Activated T-helper 1 cell treated with anti-CD3 and anti-CD28 coated beads, Interleukin-12 subunit alpha, Interleukin-12 subunit beta, Interleukin-2, Interleukin-4 antibody, amounts not matched to agents 30 ng/mL and 10 ng/mL and 1 ng/mL, durations not matched to agents 14 hours and 24 hours and 36 hours (primary cell): ENCODE measurements around the gene TMCO5A. TPM values are rescaled to one million over a fixed set of nuclear protein-coding genes. Genes with fewer than 3 reads are reported as not detected.

Experiments
- DNase-seq: peaks from one replicate; pipeline ENCODE4 v3.0.0; 2021; ENCODE audit warnings: low spot score
- H3K27ac Mint-ChIP-seq: one replicate; pipeline ENCODE4 v1.8.0; 2021; ENCODE audit warnings: mild to moderate bottlenecking, mixed read lengths
- H3K27me3 Mint-ChIP-seq: one replicate; pipeline ENCODE4 v1.8.0; 2022; ENCODE audit warnings: mild to moderate bottlenecking, moderate library complexity, mixed read lengths; ENCODE audit not compliant: insufficient read depth
- H3K36me3 Mint-ChIP-seq: one replicate; pipeline ENCODE4 v1.8.0; 2021; ENCODE audit warnings: low read depth, mixed read lengths
- H3K4me1 Mint-ChIP-seq: one replicate; pipeline ENCODE4 v1.8.0; 2021; ENCODE audit warnings: low read depth, mixed read lengths
- H3K4me3 Mint-ChIP-seq: one replicate; pipeline ENCODE4 v1.8.0; 2021; ENCODE audit warnings: mild to moderate bottlenecking, moderate library complexity, mixed read lengths
- H3K9me3 Mint-ChIP-seq: one replicate; pipeline ENCODE4 v1.8.0; 2021; ENCODE audit warnings: mixed read lengths
- intact Hi-C: fragments of 100-400 bp; cut with micrococcal nuclease; formaldehyde crosslinking; loops from one replicate; pipeline ENCODE4 v1.15.1; 2024
- total RNA-seq: library from RNA; stranded (reverse); gene quantifications from 2 replicates; pipeline ENCODE4 v1.2.3, GENCODE V29; 2022

The TMCO5A gene
- total RNA-seq, 1 donor from 2014 or later: not detected

GRCh38 chr15:37981775-37982174 is 47.3 kb downstream of the TMCO5A start:
- H3K27ac Mint-ChIP-seq: no peak overlapping the region
- H3K9me3 Mint-ChIP-seq: no peaks in the 10 kb centered on the region
- no peaks in the 10 kb centered on the region for H3K27me3 Mint-ChIP-seq
- no peaks in the 10 kb centered on the region for H3K36me3 Mint-ChIP-seq
- intact Hi-C loops: no loop called here
- no peak for DNase-seq
- no peak overlapping the region for H3K4me3 Mint-ChIP-seq
- H3K4me1 Mint-ChIP-seq: no peaks in the 10 kb centered on the region

- Mint-ChIP-seq H3K27ac (no peak overlapping the region), H3K4me1 (no peaks in the 10 kb centered on the region), H3K9me3 (peaks cover 3% of the 10 kb centered on the region), H3K4me3 (no peak overlapping the region), H3K27me3 (no peaks in the 10 kb centered on the region), H3K36me3 (no peaks in the 10 kb centered on the region)
- intact Hi-C loops: no loop called here
- no peak for DNase-seq
These were observed 49.9 kb downstream of the TMCO5A start for GRCh38 chr15:37984368-37984767.

GRCh38 chr15:37995461-37996347 is 61.3 kb downstream of the TMCO5A start:
- H3K9me3 Mint-ChIP-seq: no peaks in the 10 kb centered on the region
- no peak for DNase-seq
- H3K27me3 Mint-ChIP-seq: peaks cover 7% of the 10 kb centered on the region
- intact Hi-C loops: loop anchor here (1.0 kb wide), 1 partner anchor 359 kb away; no protein-coding TSS in a partner anchor
- no peak overlapping the region for H3K27ac Mint-ChIP-seq
- no peaks in the 10 kb centered on the region for H3K36me3 Mint-ChIP-seq
- H3K4me1 Mint-ChIP-seq: no peaks in the 10 kb centered on the region
- no peak overlapping the region for H3K4me3 Mint-ChIP-seq
